ENCODE data around the gene ZFR. TPM values are rescaled to one million over a fixed set of nuclear protein-coding genes. Genes with fewer than 3 reads are reported as not detected.

Gene ZFR
- total RNA-seq, 1 donor: 122 TPM

- TF ChIP-seq CTCF (IDR thresholded peaks at IDR 0.05; ENCODE audit: insufficient read depth, low read depth, low read length): no peak
- H3K4me3 ChIP-seq (ENCODE audit: low read depth, low read length): no peak overlapping the region
- DNase-seq (ENCODE audit: low read depth): no peak
Observed at GRCh38 chr5:32307769-32308194, 136.8 kb downstream of the ZFR start.

GRCh38 chr5:32304622-32305021, 139.9 kb downstream of the ZFR start:
- TF ChIP-seq CTCF (IDR thresholded peaks at IDR 0.05; ENCODE audit: insufficient read depth, low read depth, low read length): no peak
- DNase-seq (ENCODE audit: low read depth): no peak
- no peak overlapping the region for H3K4me3 ChIP-seq (ENCODE audit: low read depth, low read length)

Small RNA genes lying within 50 kb of the gene (small RNA-seq; reads per million reads assigned to genes)
- gene MIR579 (not detected), gene RNU6-378P (0.28 reads per million)

Other genes with a start within 250 kb of the ZFR start
- gene MTMR12, start 131.8 kb downstream of the ZFR start, total RNA-seq: 17.1 and 19.9 TPM in 2 replicates
- gene SUB1, start 140.8 kb upstream of the ZFR start, total RNA-seq: 105 and 142 TPM in 2 replicates